Body of pancreas (tissue), 4 donors: ENCODE data around the gene SERPINB10. TPM values are rescaled to one million over a fixed set of nuclear protein-coding genes. Genes with fewer than 3 reads are reported as not detected.

Experiments
- ATAC-seq: fragments of 150-250 bp; one replicate; pipeline ENCODE4 v1.9.1; 2016
- DNase-seq, 4 donors: peaks; one replicate each; pipeline ENCODE4 v3.0.0-alpha.2; 2019
- H3K27ac ChIP-seq, 4 donors: fragments of 200-600 bp; sonication (generic); 1 replicate in 3 of 4; 2 replicates in 1 of 4; pipeline versions ENCODE4 v1.5.1 to v1.6.1; 2016 to 2019; ENCODE audit warnings: mild to moderate bottlenecking in 1 of 4, mixed read lengths in 1 of 4, moderate library complexity in 1 of 4
- H3K27me3 ChIP-seq, 2 donors: fragments of 200-600 bp; sonication (generic); one replicate each; pipeline ENCODE4 v1.6.0; 2016; ENCODE audit warnings: mild to moderate bottlenecking in 1 of 2
- H3K36me3 ChIP-seq, 2 donors: fragments of 200-600 bp; sonication (generic); replicated peaks in 1 of 2; 2 replicates each; pipeline ENCODE4 v1.5.1; 2016; ENCODE audit warnings: low read depth in 2 of 2; ENCODE audit not compliant: insufficient read depth in 1 of 2
- H3K4me1 ChIP-seq: fragments of 200-600 bp; sonication (generic); one replicate; pipeline ENCODE4 v1.6.0; 2016
- H3K4me3 ChIP-seq, 2 donors: fragments of 200-600 bp; sonication (generic); 1 replicate in 1 of 2; 2 replicates in 1 of 2; pipeline ENCODE4 v1.5.1; 2016 to 2019
- H3K9me3 ChIP-seq, 3 donors: fragments of 200-600 bp; sonication (generic); 1 replicate in 2 of 3; 2 replicates in 1 of 3; pipeline ENCODE4 v1.5.1; 2016
- POLR2A ChIP-seq, 3 donors: fragments of 450-650 bp; IDR thresholded peaks; one replicate each; pipeline ENCODE4 v1.6.1; 2016; ENCODE audit warnings: antibody characterized with exemption in 3 of 3, mild to moderate bottlenecking in 2 of 3
- WGBS, 2 donors: methylation state at CpG; one replicate each; pipeline ENCODE4 v1.1.5; 2017; 5-methylcytosine and 5-hydroxymethylcytosine counted together
- intact Hi-C: fragments of 100-400 bp; cut with DNase I; formaldehyde crosslinking; loops from one replicate; pipeline ENCODE4 v1.15.1; 2023
- total RNA-seq, 2 donors: library from RNA; depleted of rRNA; stranded (reverse); fragments of >200 nt; gene quantifications; one replicate each; pipeline ENCODE4 v1.1.0, GENCODE V29; 2016
- TF ChIP-seq, protein P1 (sequence below), 7 experiments: fragments of 450-650 bp in 4 of 7; fragments of 200-600 bp in 3 of 7; sonication (generic) in 3 of 7; IDR thresholded peaks; one replicate each; pipeline ENCODE4 v1.5.1; 2016 to 2019; ENCODE audit warnings: antibody characterized with exemption in 7 of 7

Gene SERPINB10
- total RNA-seq, 2 donors from 2014 or later = not detected

- ATAC-seq (no peak), DNase-seq (no peak)
- H3K4me3 ChIP-seq = no peak overlapping the region
- TF ChIP-seq POLR2A (IDR thresholded peaks at IDR 0.05) = no peak
- TF ChIP-seq, protein P1, sequence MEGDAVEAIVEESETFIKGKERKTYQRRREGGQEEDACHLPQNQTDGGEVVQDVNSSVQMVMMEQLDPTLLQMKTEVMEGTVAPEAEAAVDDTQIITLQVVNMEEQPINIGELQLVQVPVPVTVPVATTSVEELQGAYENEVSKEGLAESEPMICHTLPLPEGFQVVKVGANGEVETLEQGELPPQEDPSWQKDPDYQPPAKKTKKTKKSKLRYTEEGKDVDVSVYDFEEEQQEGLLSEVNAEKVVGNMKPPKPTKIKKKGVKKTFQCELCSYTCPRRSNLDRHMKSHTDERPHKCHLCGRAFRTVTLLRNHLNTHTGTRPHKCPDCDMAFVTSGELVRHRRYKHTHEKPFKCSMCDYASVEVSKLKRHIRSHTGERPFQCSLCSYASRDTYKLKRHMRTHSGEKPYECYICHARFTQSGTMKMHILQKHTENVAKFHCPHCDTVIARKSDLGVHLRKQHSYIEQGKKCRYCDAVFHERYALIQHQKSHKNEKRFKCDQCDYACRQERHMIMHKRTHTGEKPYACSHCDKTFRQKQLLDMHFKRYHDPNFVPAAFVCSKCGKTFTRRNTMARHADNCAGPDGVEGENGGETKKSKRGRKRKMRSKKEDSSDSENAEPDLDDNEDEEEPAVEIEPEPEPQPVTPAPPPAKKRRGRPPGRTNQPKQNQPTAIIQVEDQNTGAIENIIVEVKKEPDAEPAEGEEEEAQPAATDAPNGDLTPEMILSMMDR (IDR thresholded peaks at IDR 0.05) = no peak
- H3K9me3 ChIP-seq = no peaks in the 10 kb centered on the region
- H3K27ac ChIP-seq = no peak overlapping the region
- intact Hi-C loops = no loop called here
- no peaks in the 10 kb centered on the region for H3K27me3 ChIP-seq
- 39 to 66% methylated on average over 1 of the region's 1 CpG for WGBS, 2 donors
- H3K36me3 ChIP-seq = no peaks in the 10 kb centered on the region
- H3K4me1 ChIP-seq = no peaks in the 10 kb centered on the region
Observed at GRCh38 chr18:63904694-63905093, 3.1 kb upstream of the SERPINB10 start.

DNA sequence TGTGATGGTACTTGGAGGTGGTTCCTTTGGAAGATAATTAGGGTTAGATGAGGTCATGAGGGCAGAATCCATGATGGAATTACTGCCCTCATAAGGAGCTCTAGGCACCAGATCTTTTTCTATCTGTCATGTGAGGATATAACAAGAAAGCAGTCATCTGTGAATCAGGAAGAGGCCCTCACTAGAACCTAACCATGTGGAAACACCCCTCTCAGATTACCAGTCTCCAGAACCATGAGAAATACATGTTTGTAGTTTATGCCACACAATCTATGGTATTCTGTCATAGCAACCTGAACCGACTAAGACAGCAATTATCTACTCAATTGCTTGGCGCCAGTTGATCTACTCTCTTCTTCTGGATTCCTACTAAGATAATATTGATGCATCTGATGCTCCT, 2.4 kb upstream of the SERPINB10 start:
- TF ChIP-seq, protein P1 (IDR thresholded peaks at IDR 0.05) = no peak
- TF ChIP-seq POLR2A (IDR thresholded peaks at IDR 0.05) = no peak
- no peaks in the 10 kb centered on the region for H3K36me3 ChIP-seq
- no peaks in the 10 kb centered on the region for H3K4me1 ChIP-seq
- no peak overlapping the region for H3K27ac ChIP-seq
- H3K9me3 ChIP-seq = no peaks in the 10 kb centered on the region
- no peak overlapping the region for H3K4me3 ChIP-seq
- DNase-seq (no peak), ATAC-seq (no peak)
- no peaks in the 10 kb centered on the region for H3K27me3 ChIP-seq
- 92 to 95% methylated on average over 2 of the region's 2 CpGs for WGBS, 2 donors
- intact Hi-C loops = no loop called here

DNA sequence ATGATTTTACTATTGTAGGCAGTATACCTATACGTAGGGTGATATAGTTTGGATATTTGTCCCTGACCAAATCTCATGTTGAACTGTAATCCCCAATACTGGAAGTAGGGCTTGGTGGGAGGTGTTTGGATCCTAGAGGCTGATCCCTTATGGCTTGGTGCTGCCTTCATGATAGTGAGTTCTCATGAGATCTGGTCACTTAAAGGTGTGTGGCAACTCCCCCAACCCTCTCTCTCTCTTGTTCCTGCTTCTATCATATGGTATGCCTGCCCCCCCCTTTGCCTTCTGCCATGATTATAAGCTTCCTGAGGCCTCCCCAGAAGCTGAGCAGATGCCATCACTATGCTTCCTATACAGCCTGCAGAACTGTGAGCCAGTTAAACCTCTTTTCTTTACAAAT, 1.7 kb upstream of the SERPINB10 start:
- no peaks in the 10 kb centered on the region for H3K36me3 ChIP-seq
- DNase-seq = no peak
- no peaks in the 10 kb centered on the region for H3K9me3 ChIP-seq
- intact Hi-C loops = no loop called here
- H3K27me3 ChIP-seq = no peaks in the 10 kb centered on the region
- H3K4me1 ChIP-seq = no peaks in the 10 kb centered on the region
- H3K4me3 ChIP-seq = no peak overlapping the region
- 91% methylated on average over 1 of the region's 1 CpG for WGBS, 2 donors
- no peak for TF ChIP-seq POLR2A (IDR thresholded peaks at IDR 0.05)
- TF ChIP-seq, protein P1 (IDR thresholded peaks at IDR 0.05) = no peak
- no peak for ATAC-seq
- no peak overlapping the region for H3K27ac ChIP-seq

DNA sequence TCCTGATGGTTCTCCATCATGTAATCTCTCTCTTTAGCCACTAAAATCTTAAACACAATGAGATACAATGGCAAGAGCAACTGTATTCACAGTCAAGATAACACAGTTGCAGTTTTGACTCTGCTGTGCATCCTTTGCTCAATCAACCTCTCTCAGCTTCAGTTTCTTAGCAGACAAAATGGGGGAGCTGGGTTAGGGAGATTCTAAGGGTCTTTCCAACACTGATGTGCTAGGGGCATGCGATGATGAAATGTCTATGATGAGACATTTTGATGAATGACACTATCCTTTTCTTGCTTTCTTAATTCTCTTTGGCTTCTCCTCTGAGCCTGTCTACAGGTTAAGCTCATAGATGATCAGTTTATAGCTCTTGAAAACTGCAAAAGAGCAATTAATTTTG, 1.1 kb downstream of the SERPINB10 start:
- H3K27ac ChIP-seq = no peak overlapping the region
- no peak for ATAC-seq
- TF ChIP-seq POLR2A (IDR thresholded peaks at IDR 0.05) = no peak
- TF ChIP-seq, protein P1 (IDR thresholded peaks at IDR 0.05) = no peak
- H3K4me1 ChIP-seq = no peaks in the 10 kb centered on the region
- intact Hi-C loops = no loop called here
- no peak for DNase-seq
- H3K4me3 ChIP-seq = no peak overlapping the region
- WGBS, 2 donors = 68 to 88% methylated on average over 1 of the region's 1 CpG
- no peaks in the 10 kb centered on the region for H3K36me3 ChIP-seq
- H3K9me3 ChIP-seq = no peaks in the 10 kb centered on the region
- no peaks in the 10 kb centered on the region for H3K27me3 ChIP-seq

- TF ChIP-seq POLR2A (IDR thresholded peaks at IDR 0.05) = no peak
- TF ChIP-seq, protein P1 (IDR thresholded peaks at IDR 0.05) = no peak
- no peaks in the 10 kb centered on the region for H3K4me1 ChIP-seq
- no peaks in the 10 kb centered on the region for H3K36me3 ChIP-seq
- intact Hi-C loops = no loop called here
- H3K4me3 ChIP-seq = no peak overlapping the region
- no peaks in the 10 kb centered on the region for H3K9me3 ChIP-seq
- ATAC-seq = no peak
- 51 to 66% methylated on average over 2 of the region's 2 CpGs for WGBS, 2 donors
- no peaks in the 10 kb centered on the region for H3K27me3 ChIP-seq
- no peak overlapping the region for H3K27ac ChIP-seq
- no peak for DNase-seq
Observed at GRCh38 chr18:63909870-63910269, 2.1 kb downstream of the SERPINB10 start.
